H1 (cell line): ENCODE measurements around the gene KCTD2. TPM values are rescaled to one million over a fixed set of nuclear protein-coding genes. Genes with fewer than 3 reads are reported as not detected.

ENCODE experiments used
- BACH1 ChIP-seq: IDR thresholded peaks from 2 replicates; pipeline ENCODE4 v1.6.1; 2012; ENCODE audit warnings: low read length, improper control_type of control experiment
- CEBPB ChIP-seq: IDR thresholded peaks from 2 replicates; pipeline ENCODE4 v1.6.1; 2012; ENCODE audit warnings: low read depth, low read length
- CHD2 ChIP-seq: IDR thresholded peaks from 2 replicates; pipeline ENCODE4 v1.6.1; 2012; ENCODE audit warnings: low read length, improper control_type of control experiment
- EGR1 ChIP-seq: IDR thresholded peaks from 2 replicates; pipeline ENCODE4 v1.6.1; 2011; ENCODE audit warnings: low read depth, low read length, borderline replicate concordance
- GABPA ChIP-seq: IDR thresholded peaks from 2 replicates; pipeline ENCODE4 v1.6.1; 2011; ENCODE audit warnings: mild to moderate bottlenecking, low read length, moderate library complexity, borderline replicate concordance; ENCODE audit not compliant: insufficient read depth
- GTF2F1 ChIP-seq: IDR thresholded peaks from 2 replicates; pipeline ENCODE4 v1.6.1; 2012; ENCODE audit warnings: low read depth, low read length, improper control_type of control experiment, borderline replicate concordance
- JUND ChIP-seq: IDR thresholded peaks from 2 replicates; pipeline ENCODE4 v1.6.1; 2011; ENCODE audit warnings: mild to moderate bottlenecking, improper control_type of control experiment, low read length
- PHF8 ChIP-seq: fragments of 200-600 bp; sonication (generic); conservative IDR thresholded peaks from 2 replicates; pipeline ENCODE4 v1.7.1; 2012; ENCODE audit warnings: low read depth, mild to moderate bottlenecking, inconsistent platforms, low read length, moderate library complexity
- RAD21 ChIP-seq, 2 experiments: IDR thresholded peaks in 1 of 2; conservative IDR thresholded peaks in 1 of 2; 2 replicates each; pipeline ENCODE4 v1.6.1; 2011; ENCODE audit warnings: low read depth in 2 of 2, low read length in 2 of 2, improper control_type of control experiment in 1 of 2, inconsistent platforms in 1 of 2, mild to moderate bottlenecking in 1 of 2, moderate library complexity in 1 of 2
- RBBP5 ChIP-seq: IDR thresholded peaks from 2 replicates; pipeline ENCODE4 v1.7.1; 2012; ENCODE audit warnings: low read depth, mild to moderate bottlenecking, inconsistent platforms, low read length, moderate library complexity, borderline replicate concordance
- RNF2 ChIP-seq: fragments of 200-900, 300-1000 bp; sonication (generic); IDR thresholded peaks from 2 replicates; pipeline ENCODE4 v1.7.1; 2016; ENCODE audit warnings: borderline replicate concordance, low read depth, mild to moderate bottlenecking, antibody characterized with exemption, low read length; ENCODE audit not compliant: poor library complexity, severe bottlenecking; ENCODE audit errors: missing control alignments
- RXRA ChIP-seq: IDR thresholded peaks from 2 replicates; pipeline ENCODE4 v1.6.1; 2011; ENCODE audit warnings: low read depth, mild to moderate bottlenecking, low read length, moderate library complexity; ENCODE audit not compliant: insufficient read depth
- SIN3A ChIP-seq, 2 experiments: IDR thresholded peaks in 1 of 2; conservative IDR thresholded peaks in 1 of 2; 2 replicates each; pipeline ENCODE4 v1.6.1; 2011 to 2012; ENCODE audit warnings: low read length in 2 of 2, improper control_type of control experiment in 1 of 2, low read depth in 1 of 2, mild to moderate bottlenecking in 1 of 2
- SIRT6 ChIP-seq: IDR thresholded peaks from one replicate; pipeline ENCODE4 v1.7.1; 2012; ENCODE audit warnings: low read length, inconsistent platforms
- SP4 ChIP-seq: IDR thresholded peaks from 2 replicates; pipeline ENCODE4 v1.6.1; 2012; ENCODE audit warnings: low read length, inconsistent platforms
- SRF ChIP-seq: IDR thresholded peaks from 2 replicates; pipeline ENCODE4 v1.6.1; 2011; ENCODE audit warnings: mild to moderate bottlenecking, low read depth, low read length, moderate library complexity
- TEAD4 ChIP-seq: IDR thresholded peaks from 2 replicates; pipeline ENCODE4 v1.6.1; 2012; ENCODE audit warnings: low read depth, low read length, inconsistent platforms, mixed read lengths
- polyA plus RNA-seq, 7 experiments: library from polyadenylated mRNA; depleted of rRNA in 3 of 7; stranded (reverse) in 5 of 7; unstranded in 2 of 7; fragments of >200 nt in 5 of 7; fragments of 200-250 nt in 2 of 7; gene quantifications; 1 replicate in 5 of 7; 2 replicates in 1 of 7; 4 replicates in 1 of 7; pipeline versions ENCODE4 v1.2.1 to v1.2.3, GENCODE V29; 2011 to 2013; ENCODE audit warnings: missing spikeins in 2 of 7, mixed read lengths in 2 of 7
- total RNA-seq: library from RNA; stranded (reverse); fragmentation: NEBNext Ultra II Directional; extraction: Animal tissue kit (Norgen Biotek cat#: 25700); gene quantifications from 2 replicates; pipeline ENCODE4 v1.2.1, GENCODE V29; 2021
- TF ChIP-seq, protein P1 (sequence below), 3 experiments: IDR thresholded peaks; 1 replicate in 2 of 3; 2 replicates in 1 of 3; pipeline versions ENCODE4 v1.5.1 to v1.6.1; 2011; ENCODE audit warnings: low read length in 3 of 3, mild to moderate bottlenecking in 3 of 3, inconsistent platforms in 2 of 3, low read depth in 1 of 3, moderate library complexity in 1 of 3; ENCODE audit not compliant: insufficient read depth in 1 of 3; ENCODE audit errors: control extremely low read depth in 1 of 3
- TF ChIP-seq, protein P2 (sequence below): IDR thresholded peaks from 2 replicates; pipeline ENCODE4 v1.6.1; 2012; ENCODE audit warnings: inconsistent platforms

The KCTD2 gene
- total and polyA plus RNA-seq, 2 of the 8 experiments (the other 6 are each of a cell fraction or from before 2014, with no cell fraction given): 33.7 to 36.8 TPM

- TF ChIP-seq, protein P1, sequence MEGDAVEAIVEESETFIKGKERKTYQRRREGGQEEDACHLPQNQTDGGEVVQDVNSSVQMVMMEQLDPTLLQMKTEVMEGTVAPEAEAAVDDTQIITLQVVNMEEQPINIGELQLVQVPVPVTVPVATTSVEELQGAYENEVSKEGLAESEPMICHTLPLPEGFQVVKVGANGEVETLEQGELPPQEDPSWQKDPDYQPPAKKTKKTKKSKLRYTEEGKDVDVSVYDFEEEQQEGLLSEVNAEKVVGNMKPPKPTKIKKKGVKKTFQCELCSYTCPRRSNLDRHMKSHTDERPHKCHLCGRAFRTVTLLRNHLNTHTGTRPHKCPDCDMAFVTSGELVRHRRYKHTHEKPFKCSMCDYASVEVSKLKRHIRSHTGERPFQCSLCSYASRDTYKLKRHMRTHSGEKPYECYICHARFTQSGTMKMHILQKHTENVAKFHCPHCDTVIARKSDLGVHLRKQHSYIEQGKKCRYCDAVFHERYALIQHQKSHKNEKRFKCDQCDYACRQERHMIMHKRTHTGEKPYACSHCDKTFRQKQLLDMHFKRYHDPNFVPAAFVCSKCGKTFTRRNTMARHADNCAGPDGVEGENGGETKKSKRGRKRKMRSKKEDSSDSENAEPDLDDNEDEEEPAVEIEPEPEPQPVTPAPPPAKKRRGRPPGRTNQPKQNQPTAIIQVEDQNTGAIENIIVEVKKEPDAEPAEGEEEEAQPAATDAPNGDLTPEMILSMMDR (IDR thresholded peaks at IDR 0.05; ENCODE audit: control extremely low read depth in 1 of 3, insufficient read depth in 1 of 3, low read depth in 1 of 3, low read length in 3 of 3): peak; percentile 75 to 87 (median 86)
- no peak for TF ChIP-seq GTF2F1
- TF ChIP-seq BACH1: no peak
- no peak for TF ChIP-seq PHF8
- TF ChIP-seq TEAD4: no peak
- no peak for TF ChIP-seq RNF2
- no peak; the same call in 1 of the 2 replicates for TF ChIP-seq GABPA
- TF ChIP-seq EGR1: no peak
- TF ChIP-seq RBBP5: no peak
- peak; percentile 58 to 63 for TF ChIP-seq RAD21 (IDR thresholded peaks at IDR 0.05 in 1 of 2, conservative IDR thresholded peaks at IDR 0.05 in 1 of 2; ENCODE audit: low read depth in 2 of 2, low read length in 2 of 2)
- TF ChIP-seq SP4: no peak
- TF ChIP-seq SIN3A (conservative IDR thresholded peaks at IDR 0.05 in 1 of 2, IDR thresholded peaks at IDR 0.05 in 1 of 2; ENCODE audit: low read depth in 1 of 2, low read length in 2 of 2): no peak
- TF ChIP-seq SRF: no peak
- TF ChIP-seq RXRA: no peak
- TF ChIP-seq JUND: no peak
- TF ChIP-seq, protein P2, sequence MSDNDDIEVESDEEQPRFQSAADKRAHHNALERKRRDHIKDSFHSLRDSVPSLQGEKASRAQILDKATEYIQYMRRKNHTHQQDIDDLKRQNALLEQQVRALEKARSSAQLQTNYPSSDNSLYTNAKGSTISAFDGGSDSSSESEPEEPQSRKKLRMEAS: 0 out of 2 replicates have a peak, but pooled peaks have one; percentile 17
- no peak for TF ChIP-seq SIRT6
- no peak for TF ChIP-seq CHD2
- no peak for TF ChIP-seq CEBPB
Measured at GRCh38 chr17:75105126-75106080, 58.4 kb downstream of the KCTD2 start (continued).
